ENCODE measurements around the gene TIMP2. TPM values are rescaled to one million over a fixed set of nuclear protein-coding genes. Genes with fewer than 3 reads are reported as not detected.

Gene TIMP2
- total and polyA plus RNA-seq, 2 of the 8 experiments (the other 6 are each of a cell fraction or from before 2014, with no cell fraction given), result 18.2 to 43.3 TPM

- TF ChIP-seq TAF7 (optimal IDR thresholded peaks at IDR 0.05; ENCODE audit: borderline replicate concordance, low read depth, low read length), result no peak
- TF ChIP-seq CTBP2 (IDR thresholded peaks at IDR 0.05; ENCODE audit: borderline replicate concordance, insufficient read depth, insufficient read length, low read length), result no peak
Observed at GRCh38 chr17:78944026-78944425, 18.8 kb upstream of the TIMP2 start (continued).

Data from H1 (cell line).